ENCODE results near the gene TUT1.
"Not testable (repeated sequence)": the region's sequence is repeated elsewhere in the genome, so short reads cannot be mapped to it uniquely, and the experiment has no call there.

The TUT1 gene

DNA sequence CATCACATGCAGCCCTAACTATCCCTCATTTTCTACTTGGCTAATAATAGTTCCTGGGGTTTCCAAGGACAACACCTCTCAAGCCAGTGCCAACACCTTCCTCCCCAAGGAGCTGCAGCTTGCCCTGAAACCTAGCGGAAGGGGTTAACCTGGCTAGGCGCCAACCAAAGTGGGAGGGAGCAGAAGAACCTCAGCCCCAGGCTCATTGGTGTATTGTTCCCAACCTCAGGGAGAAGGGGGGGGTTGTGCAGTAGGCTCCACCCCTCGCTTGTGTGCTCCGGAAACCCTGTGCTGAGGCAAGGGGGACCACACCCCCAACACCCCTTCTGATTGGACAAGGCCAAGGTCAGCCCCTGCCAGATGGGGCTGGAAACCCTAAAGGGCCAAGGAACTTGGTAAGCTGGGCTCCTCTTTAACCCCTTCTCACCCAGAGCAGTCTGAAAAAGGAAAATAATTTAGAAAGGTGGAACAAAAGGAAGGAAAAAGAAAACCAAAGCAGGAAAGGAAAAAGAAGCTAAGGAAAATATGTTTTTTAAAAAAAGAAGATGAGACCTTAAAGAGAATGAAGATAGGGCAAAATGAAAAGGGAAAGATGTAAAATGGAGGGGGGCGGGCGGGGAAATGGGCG lies 7.9 kb upstream of the TUT1 start:
- Histone ChIP-seq H3K27me3 (no peaks in the 10 kb centered on the region), H4K20me1 (peaks cover 39% of the 10 kb centered on the region), H3K36me3 (peaks cover 54% of the 10 kb centered on the region), H3K4me1 (peaks cover 45% of the 10 kb centered on the region), H3K4me3 (peak overlapping the region; percentile 91), H3K4me2 (peak overlapping the region; percentile 100), H3K9me3 (no peaks in the 10 kb centered on the region), H3K9ac (peak overlapping the region; percentile 100), H3K27ac (peak overlapping the region; percentile 100)
- TF ChIP-seq Cebpa-rat (IDR thresholded peaks at IDR 0.05) = no peak

- Histone ChIP-seq H3K4me2 (no peak overlapping the region), H3K9me3 (no peaks in the 10 kb centered on the region), H3K36me3 (peaks cover 59% of the 10 kb centered on the region), H3K9ac (peak overlapping the region; percentile 33; the same call in 1 of the 2 replicates), H4K20me1 (peaks cover 35% of the 10 kb centered on the region), H3K27me3 (no peaks in the 10 kb centered on the region), H3K4me3 (no peak overlapping the region), H3K4me1 (peaks cover 55% of the 10 kb centered on the region), H3K27ac (no peak overlapping the region)
- no peak for TF ChIP-seq Cebpa-rat (IDR thresholded peaks at IDR 0.05)
These were observed 3.8 kb upstream of the TUT1 start for GRCh38 chr11:62595124-62595523.

- H3K9me3 ChIP-seq = no peaks in the 10 kb centered on the region
- H3K4me2 ChIP-seq = peak overlapping the region; percentile 93
- no peak overlapping the region for H3K9ac ChIP-seq
- peaks cover 55% of the 10 kb centered on the region for H3K4me1 ChIP-seq
- no peak for TF ChIP-seq Cebpa-rat (IDR thresholded peaks at IDR 0.05)
- H3K36me3 ChIP-seq = peaks cover 62% of the 10 kb centered on the region
- peaks cover 28% of the 10 kb centered on the region for H4K20me1 ChIP-seq
- no peak overlapping the region for H3K27ac ChIP-seq
- H3K27me3 ChIP-seq = no peaks in the 10 kb centered on the region
- H3K4me3 ChIP-seq = no peak overlapping the region
These were observed 2.2 kb upstream of the TUT1 start for GRCh38 chr11:62593434-62594044.

- Histone ChIP-seq H3K27me3 (no peaks in the 10 kb centered on the region), H3K4me2 (peak overlapping the region; percentile 93), H3K9me3 (no peaks in the 10 kb centered on the region), H4K20me1 (peaks cover 22% of the 10 kb centered on the region), H3K9ac (peak overlapping the region; percentile 84), H3K27ac (peak overlapping the region; percentile 92; the same call in 1 of the 2 replicates), H3K4me1 (peaks cover 49% of the 10 kb centered on the region), H3K36me3 (peaks cover 63% of the 10 kb centered on the region), H3K4me3 (peak overlapping the region; percentile 89; the same call in 1 of the 2 replicates)
- no peak for TF ChIP-seq Cebpa-rat (IDR thresholded peaks at IDR 0.05)
These were observed 1.7 kb upstream of the TUT1 start for GRCh38 chr11:62592989-62593421.

DNA sequence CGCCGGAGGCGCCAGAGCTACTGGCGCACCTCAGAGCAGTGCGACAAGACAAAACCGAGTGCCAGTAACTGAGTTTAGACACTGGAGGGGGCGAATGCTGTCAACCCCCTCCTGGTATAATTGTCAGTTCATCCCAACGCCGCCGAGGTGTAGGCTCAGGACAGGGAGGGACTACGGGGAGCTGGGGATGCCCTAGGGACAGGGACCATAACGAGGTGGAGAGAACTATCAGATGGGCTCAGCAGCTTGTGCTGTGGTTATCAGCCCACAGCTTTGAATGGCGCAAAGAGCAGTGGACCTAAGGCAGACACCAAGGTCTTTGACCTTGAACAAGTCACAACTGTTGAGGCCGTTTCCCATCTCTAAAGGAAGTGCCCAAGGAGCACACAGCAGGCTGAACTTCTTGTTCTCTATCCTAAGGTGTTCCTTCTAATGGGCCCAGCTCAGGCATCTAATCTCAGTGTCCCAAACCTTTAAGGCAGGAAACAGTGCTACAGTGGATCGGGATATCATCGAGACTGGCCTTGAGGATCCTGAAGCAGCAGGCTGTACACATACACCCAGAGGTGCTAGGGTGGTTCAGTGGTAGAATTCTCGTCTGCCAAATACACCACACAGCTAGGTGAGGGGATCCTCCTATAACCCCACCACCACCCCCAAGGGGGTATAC lies 958 bp upstream of the TUT1 start:
- peak overlapping the region; percentile 92 for H3K27ac ChIP-seq
- peaks cover 63% of the 10 kb centered on the region for H3K36me3 ChIP-seq
- peak overlapping the region; percentile 93 for H3K4me2 ChIP-seq
- no peak for TF ChIP-seq Cebpa-rat (IDR thresholded peaks at IDR 0.05)
- H3K4me1 ChIP-seq = peaks cover 42% of the 10 kb centered on the region
- peaks cover 16% of the 10 kb centered on the region; the same call in 1 of the 2 replicates for H4K20me1 ChIP-seq
- peak overlapping the region; percentile 89 for H3K4me3 ChIP-seq
- H3K9ac ChIP-seq = peak overlapping the region; percentile 84
- H3K27me3 ChIP-seq = no peaks in the 10 kb centered on the region
- H3K9me3 ChIP-seq = no peaks in the 10 kb centered on the region

DNA sequence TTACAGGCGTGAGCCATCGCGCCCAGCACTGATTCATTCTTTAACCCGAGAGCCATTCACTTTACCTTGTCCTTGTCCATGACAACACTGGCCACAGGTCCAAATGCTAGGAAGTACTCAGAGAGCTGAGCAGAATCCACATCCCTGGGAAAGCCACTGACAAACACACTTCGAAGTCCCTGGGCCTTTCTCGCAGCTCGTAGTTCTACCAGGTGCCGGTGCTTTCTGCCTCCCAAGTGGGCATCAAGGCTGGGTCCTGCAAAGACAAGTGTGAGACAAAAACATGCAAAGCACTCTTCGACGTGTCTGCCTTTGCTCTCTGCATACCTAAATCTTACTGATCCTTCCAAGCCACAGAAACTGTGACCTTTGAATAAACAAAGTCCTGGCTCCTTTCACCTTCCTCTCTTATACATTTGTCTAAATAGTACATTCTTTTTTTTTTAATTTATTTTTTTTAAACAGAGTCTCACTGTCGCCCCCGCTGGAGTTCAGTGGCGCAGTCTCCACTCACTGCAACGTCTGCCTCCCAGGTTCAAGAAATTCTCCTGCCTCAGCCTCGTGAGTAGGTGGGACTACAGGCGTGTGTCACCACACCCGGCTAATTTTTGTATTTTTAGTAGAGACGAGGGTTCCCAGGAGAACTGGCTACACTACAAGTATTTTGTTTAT lies 2.2 kb downstream of the TUT1 start:
- Histone ChIP-seq H3K27ac (no peak overlapping the region), H4K20me1 (0 out of 2 replicates have a peak, but pooled peaks cover 5% of the 10 kb centered on the region), H3K4me1 (peaks cover 39% of the 10 kb centered on the region), H3K9ac (no peak overlapping the region), H3K4me3 (no peak overlapping the region), H3K9me3 (no peaks in the 10 kb centered on the region), H3K36me3 (peaks cover 63% of the 10 kb centered on the region), H3K4me2 (0 out of 2 replicates have a peak overlapping the region, but pooled peaks have one; percentile 90), H3K27me3 (no peaks in the 10 kb centered on the region)
- TF ChIP-seq Cebpa-rat (IDR thresholded peaks at IDR 0.05) = no peak

GRCh38 chr11:62585356-62585755 lies 6.0 kb downstream of the TUT1 start:
- H3K4me3 ChIP-seq, H4K20me1 ChIP-seq, H3K27ac ChIP-seq, H3K9me3 ChIP-seq, H3K4me2 ChIP-seq, H3K27me3 ChIP-seq, H3K9ac ChIP-seq: not testable (repeated sequence)
- peaks cover 88% of the 10 kb centered on the region for H3K36me3 ChIP-seq
- H3K4me1 ChIP-seq = peaks cover 12% of the 10 kb centered on the region

GRCh38 chr11:62581735-62582134 lies 9.6 kb downstream of the TUT1 start:
- H3K4me1 ChIP-seq, H3K27ac ChIP-seq, H3K4me3 ChIP-seq, H3K4me2 ChIP-seq, H3K9ac ChIP-seq, H3K9me3 ChIP-seq, H4K20me1 ChIP-seq, H3K27me3 ChIP-seq: not testable (repeated sequence)
- H3K36me3 ChIP-seq = peaks cover 100% of the 10 kb centered on the region

DNA sequence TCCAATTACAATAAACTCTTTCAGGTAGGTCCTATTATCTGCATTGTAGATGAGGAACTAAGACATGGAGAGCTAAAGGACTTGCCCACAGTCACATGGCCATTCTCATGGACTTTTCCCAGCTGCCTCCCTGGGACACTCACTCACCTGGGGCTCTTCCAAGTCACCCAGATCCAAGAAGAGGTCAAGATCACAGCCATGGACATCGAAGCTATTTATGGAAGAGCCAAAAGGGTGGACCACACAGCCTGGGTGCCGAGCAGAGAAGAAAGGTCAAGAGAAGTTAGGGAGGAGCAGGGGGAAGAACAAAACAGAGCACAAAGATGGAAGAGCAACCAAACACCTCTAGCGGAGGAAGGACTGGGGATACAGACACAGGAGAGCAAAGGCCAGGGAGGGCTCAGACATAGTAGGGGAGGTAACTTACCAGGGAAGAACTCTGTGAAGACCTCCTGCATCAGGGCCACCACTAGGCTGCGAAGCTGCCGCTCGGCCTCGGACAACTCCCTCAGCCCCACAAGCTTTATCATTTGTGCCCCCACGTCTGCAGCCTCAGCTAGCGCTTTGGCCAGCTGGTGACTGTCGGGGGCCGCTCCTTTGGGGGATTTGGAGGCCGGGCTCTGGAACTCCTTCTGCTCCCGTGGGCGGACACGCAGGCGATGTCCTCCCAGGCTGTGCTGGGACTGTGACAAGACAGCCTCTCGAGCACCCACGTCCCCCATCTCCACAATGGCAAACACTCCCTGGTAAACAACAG lies 10.2 kb downstream of the TUT1 start:
- Histone ChIP-seq H4K20me1 (no peaks in the 10 kb centered on the region; the same call in 1 of the 2 replicates), H3K27me3 (no peaks in the 10 kb centered on the region), H3K9ac (no peak overlapping the region), H3K4me3 (no peak overlapping the region), H3K4me1 (peaks cover under 1% of the 10 kb centered on the region; the same call in 1 of the 2 replicates), H3K9me3 (no peaks in the 10 kb centered on the region), H3K27ac (no peak overlapping the region), H3K36me3 (peaks cover 100% of the 10 kb centered on the region), H3K4me2 (no peak overlapping the region)
- no peak for TF ChIP-seq Cebpa-rat (IDR thresholded peaks at IDR 0.05)

All from BLaER1 (cell line).